Fibroblast of villous mesenchyme (primary cell): ENCODE measurements around the gene PKNOX1. TPM values are rescaled to one million over a fixed set of nuclear protein-coding genes. Genes with fewer than 3 reads are reported as not detected.

Source experiments
- DNase-seq: peaks from one replicate; pipeline ENCODE4 v3.0.0-alpha.2; 2010; ENCODE audit warnings: low read depth
- H3K4me3 ChIP-seq: 2 replicates; pipeline ENCODE4 v1.5.1; 2011; ENCODE audit warnings: low read depth, mild to moderate bottlenecking, low read length
- CTCF ChIP-seq: IDR thresholded peaks from 2 replicates; pipeline ENCODE4 v1.5.1; 2012; ENCODE audit warnings: low read depth, mild to moderate bottlenecking, low read length; ENCODE audit not compliant: insufficient read depth
- total RNA-seq: library from RNA; depleted of rRNA; stranded (reverse); fragments of >200 nt; gene quantifications from 2 replicates; pipeline ENCODE4 v1.2.3, GENCODE V29; 2012

The PKNOX1 gene
- total RNA-seq, 1 donor = 16.8 TPM

- no peak for TF ChIP-seq CTCF
- DNase-seq = no peak
- no peak overlapping the region for H3K4me3 ChIP-seq
These were observed 42.4 kb downstream of the PKNOX1 start for GRCh38 chr21:43016728-43017127.

DNA sequence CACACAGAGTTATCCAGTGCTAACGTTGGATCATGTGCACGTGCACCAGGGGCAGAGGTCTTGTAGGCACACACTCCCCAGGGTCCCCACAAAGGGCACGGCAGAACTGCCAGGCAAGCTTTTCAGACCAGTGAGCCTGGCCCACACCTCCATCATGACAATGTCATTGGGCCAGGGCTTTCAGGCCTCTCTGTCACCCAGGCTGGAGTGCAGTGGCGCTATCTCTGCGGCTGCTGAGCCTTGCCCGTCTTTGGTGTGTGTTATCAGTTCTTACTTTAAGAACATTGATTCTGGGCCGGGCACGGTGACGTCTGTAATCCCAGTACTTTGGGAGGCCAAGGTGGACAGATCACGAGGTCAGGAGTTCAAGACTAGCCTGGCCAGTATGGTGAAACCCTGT is 44.2 kb downstream of the PKNOX1 start:
- no peak for TF ChIP-seq CTCF
- no peak overlapping the region for H3K4me3 ChIP-seq
- no peak for DNase-seq

DNA sequence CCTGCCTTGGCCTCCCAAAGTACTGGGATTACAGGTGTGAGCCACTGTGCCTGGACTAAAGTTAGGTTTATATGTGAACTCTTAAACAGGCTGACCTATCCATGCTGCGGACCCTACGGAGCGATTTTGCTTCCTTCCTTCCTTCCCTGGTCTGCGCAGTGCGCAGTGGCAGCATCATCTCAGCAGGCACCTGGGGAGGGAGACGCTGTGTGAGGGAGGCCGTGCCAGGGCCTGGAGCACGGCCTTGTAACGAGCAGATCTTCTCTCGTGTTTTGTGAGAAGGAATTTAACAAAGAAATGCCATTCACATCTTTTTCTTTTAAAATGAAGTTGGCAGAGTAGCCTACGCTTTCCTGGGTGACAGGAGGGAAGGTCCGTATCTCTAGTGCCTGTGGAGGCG is 45.8 kb downstream of the PKNOX1 start:
- H3K4me3 ChIP-seq = no peak overlapping the region
- DNase-seq = no peak
- TF ChIP-seq CTCF = no peak

DNA sequence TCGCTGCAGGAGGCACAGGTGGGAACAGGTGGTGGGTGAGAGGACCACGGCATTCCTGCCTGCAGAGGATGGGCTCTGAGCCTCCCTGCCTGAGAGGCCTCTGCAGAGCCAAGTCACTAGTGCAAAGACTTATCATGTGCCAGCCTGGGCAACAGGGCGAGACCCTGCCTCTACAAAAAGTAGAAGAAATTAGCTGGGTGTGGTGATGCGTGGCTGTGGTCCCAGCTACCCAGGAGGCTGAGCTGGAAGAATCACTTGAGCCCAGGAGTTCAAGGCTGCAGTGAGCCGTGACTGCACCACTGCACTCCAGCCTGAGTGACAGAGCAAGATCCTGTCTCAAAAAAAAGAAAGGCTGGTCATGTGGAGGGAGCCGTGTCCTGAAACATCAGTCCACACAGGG is 46.4 kb downstream of the PKNOX1 start:
- DNase-seq = no peak
- no peak for TF ChIP-seq CTCF
- H3K4me3 ChIP-seq = no peak overlapping the region

DNA sequence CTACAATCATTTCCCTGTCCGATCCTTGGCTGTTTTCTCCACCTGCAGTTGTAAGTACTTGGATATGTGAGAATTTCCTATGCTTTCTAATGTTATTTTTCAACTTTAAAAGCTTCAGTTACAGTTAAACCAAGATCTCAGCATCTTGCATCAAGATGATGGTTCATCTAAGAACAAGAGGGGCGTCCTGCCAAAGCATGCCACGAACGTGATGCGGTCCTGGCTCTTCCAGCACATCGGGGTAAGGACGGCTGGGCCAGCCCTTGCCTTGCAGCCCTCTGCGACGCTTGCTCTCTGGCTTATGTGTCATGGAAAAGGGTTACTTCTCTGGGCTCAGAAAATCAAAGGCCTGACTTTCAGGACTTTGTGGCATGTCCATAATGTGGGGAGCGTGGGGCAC is 46.8 kb downstream of the PKNOX1 start:
- H3K4me3 ChIP-seq = no peak overlapping the region
- TF ChIP-seq CTCF = no peak
- DNase-seq = no peak

GRCh38 chr21:43021756-43022600 is 47.6 kb downstream of the PKNOX1 start:
- TF ChIP-seq CTCF = no peak
- DNase-seq = no peak
- H3K4me3 ChIP-seq = no peak overlapping the region

GRCh38 chr21:43023175-43023574 is 48.8 kb downstream of the PKNOX1 start:
- DNase-seq = no peak
- TF ChIP-seq CTCF = no peak
- H3K4me3 ChIP-seq = no peak overlapping the region
